ENCODE data around the gene CDH4. TPM values are rescaled to one million over a fixed set of nuclear protein-coding genes. Genes with fewer than 3 reads are reported as not detected.

CDH4 gene
- total RNA-seq, 2 donors from 2014 or later: 0.06 to 0.08 TPM

DNA sequence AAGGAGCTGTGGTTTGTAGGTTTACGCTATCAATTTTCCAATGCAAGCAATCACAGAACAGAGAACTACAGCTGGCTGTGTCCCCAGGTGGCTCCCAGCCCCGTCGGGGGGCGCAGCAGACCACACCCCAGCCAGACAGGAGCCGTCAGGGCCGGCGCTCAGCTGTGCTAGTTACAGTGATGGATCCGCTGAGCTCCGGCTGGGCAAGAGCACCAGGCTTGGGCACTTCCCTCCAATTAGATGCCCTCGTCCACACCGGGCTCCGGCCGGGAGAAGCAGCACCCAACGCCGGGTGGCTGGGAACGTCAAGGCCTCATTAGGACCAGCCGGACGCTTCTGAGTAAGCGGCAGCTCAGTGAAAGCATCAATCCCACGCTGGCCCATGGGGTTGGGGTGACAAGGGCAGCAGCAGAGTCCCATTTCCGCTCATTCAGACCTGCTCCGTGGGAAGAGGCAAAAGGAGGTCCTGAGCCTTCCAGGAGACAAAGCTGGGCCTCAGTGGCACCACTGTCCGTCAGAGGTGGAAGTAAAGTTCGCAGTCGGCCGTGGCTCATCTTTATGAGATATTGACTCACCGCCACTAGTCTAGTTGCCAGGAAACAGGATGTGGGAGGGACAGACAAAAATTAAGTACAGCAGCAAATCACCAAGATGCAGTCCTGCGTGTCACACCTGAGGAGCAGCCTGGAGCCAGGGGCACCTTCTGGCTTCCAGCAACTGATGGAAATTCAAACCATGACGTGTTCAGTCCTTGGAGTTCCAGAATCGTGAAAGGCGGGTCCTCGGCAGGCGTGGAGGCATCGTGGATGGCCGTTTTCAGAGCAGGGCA is 649.5 kb downstream of the CDH4 start:
- intact Hi-C loops (cut with DNase I): no loop called here
- DNase-seq (no peak), ATAC-seq (no peak)

DNA sequence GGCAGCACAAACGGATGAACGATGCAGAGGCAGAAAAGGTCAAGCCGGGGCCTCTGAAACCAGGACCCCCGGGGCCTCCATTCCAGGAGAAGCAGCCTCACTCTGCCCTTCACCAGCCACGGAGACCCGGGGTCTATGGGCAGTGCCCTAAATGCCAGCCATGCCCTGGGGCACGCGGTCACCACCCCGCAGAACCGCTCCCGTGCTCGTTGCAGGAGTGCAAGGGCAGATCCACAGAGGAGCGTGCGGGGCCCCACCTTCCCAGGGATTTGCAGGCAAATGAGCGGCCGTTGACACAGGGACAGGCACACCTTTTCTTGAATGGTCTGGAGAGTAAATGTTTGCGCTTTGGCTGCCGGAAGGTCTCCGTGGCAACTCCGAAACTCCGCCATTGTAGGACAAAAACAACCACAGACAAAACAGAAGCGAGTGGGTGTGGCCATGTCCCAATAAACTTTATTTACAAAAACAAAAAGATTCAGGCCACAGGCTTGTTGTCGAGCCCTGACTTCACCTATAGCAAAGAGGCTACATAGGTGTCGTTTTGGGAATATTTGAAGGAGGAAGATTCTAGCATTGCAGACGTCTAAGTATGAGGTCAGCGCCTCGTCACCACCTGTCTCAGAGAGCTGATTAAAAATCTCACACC is 650.3 kb downstream of the CDH4 start:
- no peak for ATAC-seq
- intact Hi-C loops (cut with DNase I): no loop called here
- DNase-seq: no peak

DNA sequence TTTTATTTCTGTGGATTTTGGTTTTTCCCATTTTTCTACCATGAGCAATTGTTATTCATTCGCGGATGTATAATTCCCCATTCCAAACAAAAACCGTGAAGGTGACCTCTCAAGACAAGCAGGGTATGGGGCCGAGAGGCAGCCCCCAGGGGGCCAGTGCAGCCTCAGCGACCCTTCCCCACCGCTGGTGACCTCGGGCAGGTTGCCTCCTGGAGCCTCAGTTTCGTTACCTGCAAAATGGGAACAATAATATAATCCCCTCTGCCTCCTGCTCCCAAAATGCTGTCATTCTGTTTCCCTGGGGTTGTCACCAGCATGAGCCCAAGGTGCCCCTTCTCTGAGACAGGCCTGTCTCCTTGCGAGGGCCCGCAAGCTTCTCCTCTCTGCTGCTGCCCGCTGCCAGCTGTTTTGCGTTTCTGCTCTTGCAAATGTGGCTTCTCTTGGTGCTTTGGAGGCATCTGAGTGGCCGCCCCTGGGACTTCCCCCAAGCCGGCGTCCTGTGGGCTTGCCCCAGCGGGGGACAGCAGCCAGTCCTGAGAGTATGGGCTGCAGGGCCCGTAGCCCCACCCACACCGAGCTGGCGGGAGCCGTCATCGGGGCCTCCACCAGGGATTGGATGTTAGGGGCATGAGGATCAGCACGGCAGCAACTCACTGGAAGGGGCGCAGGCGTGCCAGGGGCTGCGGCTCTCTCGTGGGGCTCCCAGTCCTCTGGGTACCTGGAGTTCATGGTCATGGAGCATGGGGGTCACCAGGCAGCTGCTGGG is 651.7 kb downstream of the CDH4 start:
- intact Hi-C loops (cut with DNase I): no loop called here

DNA sequence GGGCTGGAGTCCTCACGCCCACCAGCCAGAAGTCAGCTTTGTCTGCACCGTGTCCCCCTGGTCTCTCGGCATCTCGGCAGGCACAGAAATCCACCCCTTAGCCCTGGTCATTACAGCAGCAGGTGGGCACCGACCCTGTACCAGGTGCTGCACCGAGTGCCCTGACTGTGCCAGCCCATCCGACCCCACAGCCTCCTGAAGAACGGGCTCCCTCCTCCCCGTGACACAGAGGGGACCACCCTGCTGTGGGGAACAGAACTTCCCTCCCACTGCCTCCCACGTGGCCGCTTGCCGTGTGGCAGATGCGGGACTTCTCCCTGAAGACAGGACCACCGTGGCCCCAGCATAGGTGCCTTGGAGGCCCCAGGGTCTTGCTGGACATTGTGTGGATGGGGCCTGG is 652.4 kb downstream of the CDH4 start:
- DNase-seq (no peak), ATAC-seq (no peak)
- intact Hi-C loops (cut with DNase I): no loop called here

More for the DNA sequence above, 651.7 kb downstream of the CDH4 start:
- DNase-seq (peak; percentile 6), ATAC-seq (no peak)

DNA sequence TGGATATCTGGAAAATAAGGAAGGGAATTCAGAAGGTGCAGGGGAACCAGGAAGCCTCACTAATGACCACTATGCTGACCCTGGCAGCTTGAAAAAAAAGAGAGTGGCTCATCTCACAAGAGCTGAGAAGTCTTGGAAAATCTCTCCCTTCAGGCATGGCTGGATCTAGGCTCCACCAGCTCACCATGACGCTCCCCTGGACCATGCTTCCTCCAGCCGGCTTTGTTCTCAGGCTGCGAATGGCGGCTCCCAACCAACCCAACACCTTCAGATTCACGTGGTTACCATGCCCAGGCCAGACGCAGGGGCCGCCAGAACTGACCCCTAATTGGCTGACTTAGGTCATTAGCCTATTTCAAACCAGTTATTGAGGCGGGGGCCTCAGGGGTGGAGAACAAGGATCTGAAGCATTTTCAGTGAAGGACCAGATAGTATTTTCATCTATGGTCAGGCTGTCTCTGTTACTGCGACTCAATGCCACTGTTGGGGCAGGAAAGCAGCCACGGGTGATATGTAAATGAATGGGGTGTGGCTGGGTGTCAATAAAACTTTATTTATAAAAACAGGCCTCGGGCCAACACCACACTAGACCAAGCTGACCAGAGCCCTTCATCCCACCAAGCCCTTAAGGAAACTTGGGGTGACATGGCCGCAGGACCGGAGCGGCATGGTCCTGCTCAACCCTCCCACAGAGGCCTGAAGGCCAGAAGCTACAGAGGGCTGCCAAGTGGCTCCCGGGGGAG is 653.9 kb downstream of the CDH4 start:
- no peak for ATAC-seq
- intact Hi-C loops (cut with DNase I): no loop called here
- DNase-seq: no peak

DNA sequence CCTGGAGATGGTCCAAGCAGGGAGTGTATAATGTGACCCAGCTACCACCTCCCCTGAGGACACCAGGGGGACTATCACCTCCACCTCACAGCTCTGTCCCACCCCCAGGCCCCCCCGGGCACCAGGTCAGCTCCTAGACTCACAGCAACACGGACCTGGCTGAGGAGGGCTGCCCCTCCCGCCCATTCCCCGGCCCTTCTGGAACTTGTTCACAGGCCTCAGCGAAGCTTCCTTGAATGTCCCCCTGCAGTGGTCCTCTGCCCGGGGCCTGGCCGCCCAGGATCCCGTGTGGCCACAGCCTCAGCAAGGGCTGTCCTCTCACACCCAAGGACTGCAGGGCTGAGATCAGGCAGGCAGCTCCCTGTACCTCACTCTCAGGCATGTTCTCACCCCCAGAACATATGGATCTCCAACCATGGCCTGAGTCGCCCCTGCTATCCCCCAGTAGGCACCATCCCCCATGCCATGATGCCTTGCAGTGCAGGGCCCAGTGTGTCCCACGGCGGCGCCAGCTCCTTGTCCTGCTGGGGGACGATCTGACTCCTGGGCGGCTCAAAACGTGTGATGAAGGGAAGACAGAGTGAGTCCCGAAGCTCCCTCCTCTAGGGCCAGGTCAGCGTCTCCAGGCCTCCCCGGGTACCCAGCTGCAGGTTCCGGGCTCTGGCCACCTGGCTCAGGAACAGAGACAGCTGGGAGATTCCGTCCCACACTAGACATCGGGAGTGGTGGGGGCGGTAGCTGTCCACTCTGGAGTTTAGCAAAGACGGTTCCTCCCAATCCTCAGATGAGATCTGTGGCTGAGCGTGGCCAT is 655.2 kb downstream of the CDH4 start:
- ATAC-seq: no peak
- peak; percentile 7 for DNase-seq
- intact Hi-C loops (cut with DNase I): no loop called here

DNA sequence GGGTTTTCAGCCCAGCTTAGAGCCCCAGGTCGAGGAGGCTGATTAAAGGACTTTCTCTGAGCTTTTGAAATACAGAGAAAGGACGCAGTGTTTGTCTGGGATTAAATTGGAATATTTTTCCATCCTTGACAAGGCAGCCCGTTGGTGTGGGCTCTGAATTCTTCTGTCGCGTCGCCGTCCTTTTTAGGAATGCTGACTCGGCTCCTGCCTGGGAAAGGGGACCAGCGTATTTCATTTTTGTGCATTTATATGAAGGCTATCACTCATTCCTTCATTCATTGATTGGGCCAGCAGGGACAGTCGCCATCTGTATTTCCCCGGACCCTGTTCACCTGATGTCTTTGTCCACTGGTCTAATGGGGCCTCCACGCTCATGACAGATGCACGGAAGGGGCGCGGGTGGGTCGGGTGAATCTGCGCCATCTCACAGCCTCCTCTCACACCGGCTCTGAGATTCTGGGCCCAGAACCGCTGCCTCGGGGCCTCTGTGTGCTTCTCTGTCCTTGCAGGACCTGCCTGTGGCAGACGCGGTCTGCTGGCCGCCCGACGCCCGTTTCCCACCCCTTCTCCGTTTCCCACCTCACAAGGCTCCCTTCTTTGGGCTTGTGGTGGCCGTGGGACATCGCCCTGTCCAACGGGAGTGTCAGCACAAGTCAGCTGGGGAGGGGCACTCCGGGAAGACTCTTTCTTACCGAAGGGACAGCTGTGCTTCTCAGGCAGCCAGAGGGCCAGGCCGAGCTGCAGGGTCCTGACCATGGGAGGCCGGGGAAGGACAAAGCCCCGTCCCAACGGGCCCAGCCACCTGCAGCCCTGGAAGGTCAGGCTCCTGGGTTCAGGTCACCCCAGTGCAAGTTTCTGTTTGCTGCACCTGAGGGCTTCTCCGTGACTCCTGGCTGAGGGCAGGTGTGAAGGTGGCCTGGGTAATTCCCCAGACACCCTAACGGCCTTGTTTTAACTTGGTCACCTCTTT is 656.3 kb downstream of the CDH4 start:
- no peak for DNase-seq
- no peak for ATAC-seq
- intact Hi-C loops (cut with DNase I): no loop called here

DNA sequence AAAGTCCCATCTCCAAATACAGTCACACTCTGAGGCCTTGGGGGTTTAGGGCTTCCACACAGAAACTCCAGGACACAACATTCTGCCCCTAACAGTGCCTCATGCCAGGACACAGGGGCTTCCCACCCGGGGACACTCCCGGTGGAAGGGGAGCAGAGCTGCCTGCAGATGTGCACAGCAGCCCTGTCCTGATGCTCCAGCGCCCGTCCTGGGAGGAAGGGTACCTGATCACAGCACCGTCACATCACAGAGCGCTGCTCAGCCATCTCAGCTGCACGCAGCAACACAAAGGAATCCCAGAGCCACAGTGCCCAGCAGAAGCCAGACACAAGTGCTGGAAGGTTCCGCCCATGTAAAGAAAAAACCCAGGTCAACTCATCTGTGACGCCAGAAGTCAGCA is 657.0 kb downstream of the CDH4 start:
- intact Hi-C loops (cut with DNase I): no loop called here
- DNase-seq (no peak), ATAC-seq (no peak)

DNA sequence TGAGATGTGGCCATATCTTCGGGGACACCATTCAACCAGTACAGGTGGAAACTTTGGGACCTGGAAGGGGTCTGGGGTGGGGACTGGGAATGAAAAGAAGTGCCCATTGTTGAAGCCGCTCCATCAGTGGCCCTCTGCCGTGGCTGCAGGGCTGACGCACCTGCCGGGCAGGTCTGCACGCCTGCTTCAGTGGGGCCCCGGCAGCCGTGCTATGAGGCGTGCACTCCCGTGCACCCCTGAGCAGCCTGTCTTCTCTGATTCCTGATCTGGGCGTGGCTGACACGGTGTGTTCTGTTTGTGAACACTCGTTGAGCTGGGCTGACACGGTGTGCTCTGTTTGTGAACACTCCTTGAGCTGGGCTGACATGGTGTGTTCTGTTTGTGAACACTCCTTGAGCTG is 657.8 kb downstream of the CDH4 start:
- intact Hi-C loops (cut with DNase I): no loop called here
- no peak for DNase-seq
- ATAC-seq: no peak

DNA sequence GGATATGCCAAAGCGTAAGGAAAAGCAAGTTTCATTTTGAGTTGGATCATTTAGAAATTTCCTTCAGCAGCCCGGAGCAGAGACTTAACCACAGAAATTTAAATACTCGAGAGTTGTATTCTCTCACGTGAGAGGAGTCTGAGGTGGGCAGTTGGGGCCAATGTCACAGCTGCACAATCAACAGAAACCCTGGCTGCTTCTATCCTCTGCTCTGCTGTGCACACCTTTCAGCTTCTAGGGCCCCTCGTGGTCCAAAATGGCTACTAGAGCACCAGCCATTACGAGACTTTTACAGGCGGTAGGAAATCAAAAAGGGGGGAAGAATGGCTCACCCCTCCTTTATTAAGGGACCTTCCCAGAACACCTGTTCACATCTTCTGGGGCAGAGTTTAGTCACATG is 659.8 kb downstream of the CDH4 start:
- ATAC-seq (no peak), DNase-seq (no peak)
- intact Hi-C loops (cut with DNase I): no loop called here

DNA sequence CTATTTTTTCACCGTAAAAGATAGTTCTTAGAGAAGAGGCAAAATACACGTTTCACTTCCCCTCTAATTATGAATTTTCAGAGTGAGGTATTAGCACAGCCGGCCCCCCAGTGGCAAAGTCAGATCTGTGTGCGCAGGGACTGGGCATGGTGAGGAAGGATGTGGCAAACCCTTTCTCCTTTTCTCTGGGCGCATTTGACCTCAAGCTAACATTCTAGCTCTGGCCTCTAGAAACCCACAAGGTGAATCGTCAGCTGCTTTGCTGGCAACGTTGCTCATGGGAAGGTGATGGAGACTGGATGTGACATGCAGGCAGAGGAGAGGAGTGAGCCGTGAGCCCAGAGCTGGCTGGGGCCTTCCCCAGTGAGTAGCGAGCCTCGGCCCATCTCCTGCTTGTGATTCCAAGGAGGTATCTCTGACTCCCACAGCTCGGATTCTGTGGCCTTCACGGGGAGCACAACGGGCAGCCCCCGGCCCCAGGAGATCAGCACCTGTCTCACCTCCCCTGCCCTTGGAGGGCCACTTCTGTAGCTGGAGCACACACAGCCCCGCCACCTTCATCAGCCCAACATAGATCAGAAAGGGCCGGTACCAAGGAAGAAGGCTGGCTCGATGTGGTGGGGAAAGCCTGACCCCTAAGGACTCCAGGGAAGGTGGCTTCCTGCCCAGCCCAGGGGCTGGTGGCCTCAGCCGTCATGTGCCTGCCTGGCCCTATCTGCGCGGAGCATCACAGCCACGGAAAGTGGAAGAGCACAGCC is 660.8 kb downstream of the CDH4 start:
- ATAC-seq (no peak), DNase-seq (no peak)
- intact Hi-C loops (cut with DNase I): no loop called here

DNA sequence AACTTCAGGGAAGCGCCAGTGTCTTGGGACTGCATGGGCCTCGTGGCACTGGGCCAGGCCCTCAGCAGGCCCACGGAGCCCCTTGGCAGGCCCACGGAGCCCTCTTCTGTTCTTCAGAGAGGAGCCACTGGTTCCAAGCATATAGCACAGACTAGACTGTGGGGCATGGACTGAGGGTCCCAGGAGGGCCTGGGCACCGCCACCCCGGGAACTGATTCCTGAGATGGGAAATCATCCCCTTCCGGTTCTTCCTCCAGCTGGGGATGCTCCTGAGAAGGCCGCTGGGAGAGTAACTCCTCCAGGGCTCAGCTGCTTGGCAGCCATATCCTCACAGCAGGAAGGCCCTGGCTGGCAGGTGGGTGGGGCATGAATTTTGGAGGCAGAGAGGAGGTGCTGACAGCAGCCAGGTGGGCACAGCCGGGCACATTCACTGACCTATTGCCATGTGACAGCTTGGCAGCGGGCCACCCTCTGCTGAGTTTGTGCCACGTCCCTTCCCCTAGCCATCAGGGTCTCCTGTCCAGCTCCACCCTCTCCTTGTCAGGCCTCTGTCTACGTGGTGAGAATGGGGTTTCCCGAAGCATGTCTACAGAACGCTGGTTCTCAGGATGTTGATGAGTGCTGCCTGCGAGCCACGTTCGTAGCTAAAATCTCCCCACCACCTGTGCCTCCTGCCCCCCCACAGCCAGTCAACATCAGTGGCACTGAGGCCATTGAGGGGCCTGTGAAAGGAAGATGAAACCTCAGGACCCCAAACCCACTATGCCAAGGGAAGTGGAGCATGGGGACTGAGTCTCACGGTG is 661.6 kb downstream of the CDH4 start:
- DNase-seq: no peak
- intact Hi-C loops (cut with DNase I): no loop called here
- ATAC-seq: no peak

DNA sequence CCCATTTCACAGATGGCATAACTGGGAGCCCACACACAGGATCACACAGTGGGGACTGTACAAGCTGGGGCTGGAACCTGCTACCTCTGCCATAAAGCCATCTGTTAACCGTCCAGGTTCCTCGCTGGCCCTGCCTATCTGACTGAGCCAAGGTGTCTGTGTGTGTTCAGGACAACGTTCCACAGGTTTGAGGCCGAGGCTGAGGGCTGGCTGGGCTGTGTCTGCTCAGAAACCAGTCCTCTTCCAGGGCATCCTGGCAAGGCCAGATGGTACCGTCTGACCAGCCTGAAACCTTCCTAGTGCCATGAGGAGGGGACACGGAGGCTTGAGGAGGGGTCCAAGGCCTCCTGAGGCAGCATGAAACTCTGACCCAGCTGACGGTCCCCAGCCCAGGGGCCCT is 663.0 kb downstream of the CDH4 start:
- intact Hi-C loops (cut with DNase I): no loop called here
- ATAC-seq: no peak
- DNase-seq: no peak

DNA sequence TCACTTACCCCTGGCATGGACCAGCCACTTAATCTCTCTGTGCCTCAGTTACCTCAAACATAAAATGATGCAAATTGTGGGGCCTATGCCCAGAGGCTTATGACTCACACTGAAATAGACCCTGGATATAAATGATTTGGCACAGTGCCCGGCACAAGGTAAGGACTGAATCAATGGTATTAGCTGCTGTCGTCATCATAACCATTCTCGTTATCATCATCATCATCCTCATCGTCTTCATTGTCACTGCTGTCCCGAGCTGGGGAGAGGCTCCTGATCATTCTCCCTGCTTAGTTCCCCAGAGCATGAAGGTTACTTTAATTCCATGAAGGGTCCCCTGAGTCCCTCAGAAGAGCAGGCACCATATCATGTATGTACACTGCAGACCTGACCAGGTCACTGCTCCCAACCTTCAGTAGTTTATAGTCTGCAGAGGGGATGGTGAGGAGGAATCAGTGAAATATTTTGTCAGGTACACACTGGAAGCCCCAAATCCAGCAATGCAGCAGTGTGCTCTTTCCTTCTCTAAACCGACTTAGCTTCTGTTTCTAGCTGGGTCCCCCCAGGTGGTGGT is 664.3 kb downstream of the CDH4 start:
- DNase-seq: no peak
- ATAC-seq: no peak
- intact Hi-C loops (cut with DNase I): no loop called here

DNA sequence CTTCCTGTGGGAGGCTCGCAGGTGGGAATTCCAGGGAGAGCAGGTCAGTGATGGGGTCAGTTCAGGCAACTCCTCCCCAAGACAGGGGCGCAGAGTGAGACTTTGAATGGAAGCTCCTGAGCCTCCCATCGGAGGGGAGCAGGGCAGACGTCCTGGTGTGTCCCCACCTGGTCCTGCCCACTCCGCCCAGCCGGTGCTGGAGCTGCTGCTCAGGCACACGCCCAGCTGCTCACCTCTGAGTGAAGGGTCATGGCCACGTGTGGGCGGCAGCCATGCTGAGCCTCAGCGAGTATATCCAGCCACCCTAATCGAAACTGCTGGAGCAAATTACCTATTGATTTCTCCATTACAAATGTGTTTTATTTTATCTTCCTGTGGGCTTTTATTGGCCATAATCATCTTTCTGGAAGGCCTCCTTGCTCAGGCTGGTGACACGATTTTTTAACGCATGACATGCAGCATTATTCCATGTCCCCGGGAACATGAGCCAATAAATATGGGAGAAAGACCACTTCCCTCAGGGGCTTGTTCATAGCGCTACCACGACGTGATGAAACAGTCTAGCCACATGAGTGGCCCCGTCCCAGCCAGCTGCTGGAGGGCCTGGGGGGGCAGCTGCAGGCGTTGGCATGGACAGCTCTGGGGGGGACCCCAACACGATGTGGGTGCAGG is 665.5 kb downstream of the CDH4 start:
- intact Hi-C loops (cut with DNase I): no loop called here
- DNase-seq (no peak), ATAC-seq (no peak)
